ENCODE data around the gene AACS.

DNA sequence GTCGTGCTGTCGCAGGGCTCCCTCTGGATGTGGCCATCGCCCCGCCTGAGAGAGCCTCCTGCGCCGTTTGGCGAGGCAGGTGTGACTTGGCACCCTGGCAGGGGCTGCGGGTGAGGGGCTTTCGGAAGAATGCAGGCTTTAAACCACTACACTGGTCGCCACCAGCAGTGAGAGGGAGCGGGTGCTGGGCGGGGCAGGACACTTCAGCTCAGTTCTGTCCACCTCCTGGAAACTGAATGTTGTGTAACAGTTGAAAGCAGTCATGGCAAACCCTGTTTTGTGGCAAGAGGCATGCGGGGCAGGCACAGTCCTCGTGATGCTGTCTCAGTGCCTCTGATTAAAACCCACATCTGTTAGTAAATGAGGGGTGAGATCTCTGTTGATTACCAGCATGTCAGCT, 55.9 kb downstream of the AACS start:
- TF ChIP-seq, protein P1, sequence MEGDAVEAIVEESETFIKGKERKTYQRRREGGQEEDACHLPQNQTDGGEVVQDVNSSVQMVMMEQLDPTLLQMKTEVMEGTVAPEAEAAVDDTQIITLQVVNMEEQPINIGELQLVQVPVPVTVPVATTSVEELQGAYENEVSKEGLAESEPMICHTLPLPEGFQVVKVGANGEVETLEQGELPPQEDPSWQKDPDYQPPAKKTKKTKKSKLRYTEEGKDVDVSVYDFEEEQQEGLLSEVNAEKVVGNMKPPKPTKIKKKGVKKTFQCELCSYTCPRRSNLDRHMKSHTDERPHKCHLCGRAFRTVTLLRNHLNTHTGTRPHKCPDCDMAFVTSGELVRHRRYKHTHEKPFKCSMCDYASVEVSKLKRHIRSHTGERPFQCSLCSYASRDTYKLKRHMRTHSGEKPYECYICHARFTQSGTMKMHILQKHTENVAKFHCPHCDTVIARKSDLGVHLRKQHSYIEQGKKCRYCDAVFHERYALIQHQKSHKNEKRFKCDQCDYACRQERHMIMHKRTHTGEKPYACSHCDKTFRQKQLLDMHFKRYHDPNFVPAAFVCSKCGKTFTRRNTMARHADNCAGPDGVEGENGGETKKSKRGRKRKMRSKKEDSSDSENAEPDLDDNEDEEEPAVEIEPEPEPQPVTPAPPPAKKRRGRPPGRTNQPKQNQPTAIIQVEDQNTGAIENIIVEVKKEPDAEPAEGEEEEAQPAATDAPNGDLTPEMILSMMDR (IDR thresholded peaks at IDR 0.05), result no peak
- no peak for TF ChIP-seq POLR2A (IDR thresholded peaks at IDR 0.05)

Measured in body of pancreas (tissue), 4 donors.